ENCODE results near the gene JMJD7. TPM values are rescaled to one million over a fixed set of nuclear protein-coding genes. Genes with fewer than 3 reads are reported as not detected.
"Not testable (repeated sequence)": the region's sequence is repeated elsewhere in the genome, so short reads cannot be mapped to it uniquely, and the experiment has no call there.

The JMJD7 gene
- total and polyA plus RNA-seq, 12 donors = 4.0 to 20.6 (median 12.7) TPM

DNA sequence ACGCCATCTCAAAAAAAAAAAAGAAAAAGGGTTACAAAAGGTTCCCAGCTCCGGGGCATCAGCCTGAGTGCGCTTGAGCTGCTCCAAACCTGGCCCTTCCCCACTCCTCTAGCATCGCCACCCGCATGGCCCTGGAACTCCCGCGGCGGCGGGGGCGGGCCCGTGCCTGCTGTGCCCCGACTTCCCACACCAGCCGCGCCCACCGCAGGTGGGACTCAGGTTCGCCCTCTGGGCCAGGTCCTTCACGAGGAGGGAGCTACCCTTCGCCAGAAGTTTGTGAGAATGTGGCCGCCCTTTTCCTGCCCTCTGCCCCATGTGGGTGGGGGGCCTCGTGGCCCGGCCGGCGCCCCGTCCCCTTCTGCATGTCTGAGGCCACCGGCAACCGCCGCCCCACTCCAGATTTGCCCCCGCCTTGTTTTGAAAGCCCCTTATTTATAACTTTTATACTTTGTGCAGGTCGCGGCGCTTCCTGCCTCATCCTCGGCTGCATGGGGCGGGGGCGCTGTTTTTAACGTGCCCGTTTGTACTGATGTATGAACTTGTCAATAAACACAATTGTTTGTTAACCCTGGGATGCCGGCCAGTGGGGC, 507 bp upstream of the JMJD7 start:
- Histone ChIP-seq H3K27ac (no peak overlapping the region), H3K36me3 (replicated peaks in 1 of 2) (peaks cover 0 to 29% of the 10 kb centered on the region in 2 donors), H3K4me1 (replicated peaks in 1 of 2) (peaks cover 7 to 13% of the 10 kb centered on the region in 2 donors), H3K4me3 (peak overlapping the region in 2 of 4 donors; percentile 75 to 83), H3K27me3 (no peaks in the 10 kb centered on the region), H3K9me3 (replicated peaks in 1 of 3) (no peaks in the 10 kb centered on the region)
- DNase-seq = peak in 4 of 7 donors; percentile 23 to 46 (median 40)
- 3 to 5% (median 4%) methylated on average over 26 to 37 of the region's 37 CpGs for WGBS, 4 donors
- TF ChIP-seq, protein P1, sequence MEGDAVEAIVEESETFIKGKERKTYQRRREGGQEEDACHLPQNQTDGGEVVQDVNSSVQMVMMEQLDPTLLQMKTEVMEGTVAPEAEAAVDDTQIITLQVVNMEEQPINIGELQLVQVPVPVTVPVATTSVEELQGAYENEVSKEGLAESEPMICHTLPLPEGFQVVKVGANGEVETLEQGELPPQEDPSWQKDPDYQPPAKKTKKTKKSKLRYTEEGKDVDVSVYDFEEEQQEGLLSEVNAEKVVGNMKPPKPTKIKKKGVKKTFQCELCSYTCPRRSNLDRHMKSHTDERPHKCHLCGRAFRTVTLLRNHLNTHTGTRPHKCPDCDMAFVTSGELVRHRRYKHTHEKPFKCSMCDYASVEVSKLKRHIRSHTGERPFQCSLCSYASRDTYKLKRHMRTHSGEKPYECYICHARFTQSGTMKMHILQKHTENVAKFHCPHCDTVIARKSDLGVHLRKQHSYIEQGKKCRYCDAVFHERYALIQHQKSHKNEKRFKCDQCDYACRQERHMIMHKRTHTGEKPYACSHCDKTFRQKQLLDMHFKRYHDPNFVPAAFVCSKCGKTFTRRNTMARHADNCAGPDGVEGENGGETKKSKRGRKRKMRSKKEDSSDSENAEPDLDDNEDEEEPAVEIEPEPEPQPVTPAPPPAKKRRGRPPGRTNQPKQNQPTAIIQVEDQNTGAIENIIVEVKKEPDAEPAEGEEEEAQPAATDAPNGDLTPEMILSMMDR (IDR thresholded peaks at IDR 0.05) = no peak
- TF ChIP-seq POLR2A (IDR thresholded peaks at IDR 0.05) = no peak
- intact Hi-C loops (cut with DNase I) = no loop called here

DNA sequence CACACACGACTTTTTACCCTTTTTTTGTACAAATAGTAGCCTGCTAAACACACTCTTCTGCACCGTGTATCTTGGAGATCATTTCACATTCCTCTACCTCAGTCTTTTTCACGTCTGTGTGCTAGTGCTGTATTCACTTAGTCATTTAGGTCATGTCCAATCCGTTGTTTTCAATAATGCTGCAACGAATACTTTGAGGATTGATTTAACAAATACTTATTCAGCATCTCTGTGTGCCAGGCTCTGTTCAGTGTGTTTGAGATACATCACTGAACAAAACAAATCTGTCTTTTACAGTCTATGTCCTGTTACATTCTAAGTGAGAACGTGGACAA, 882 bp downstream of the JMJD7 start:
- no peak for DNase-seq
- H3K27me3 ChIP-seq = no peaks in the 10 kb centered on the region
- peaks cover 7 to 13% of the 10 kb centered on the region in 2 donors for H3K4me1 ChIP-seq (replicated peaks in 1 of 2)
- peak overlapping the region in 2 of 5 donors; percentile 12 to 84 for H3K27ac ChIP-seq
- no peaks in the 10 kb centered on the region for H3K9me3 ChIP-seq (replicated peaks in 1 of 3)
- intact Hi-C loops (cut with DNase I) = no loop called here
- peak overlapping the region in 2 of 4 donors; percentile 75 to 83 for H3K4me3 ChIP-seq
- peaks cover 0 to 15% of the 10 kb centered on the region in 2 donors for H3K36me3 ChIP-seq (replicated peaks in 1 of 2)
- 14 to 19% (median 16%) methylated on average over 6 of the region's 6 CpGs for WGBS, 4 donors
- TF ChIP-seq POLR2A (IDR thresholded peaks at IDR 0.05) = peak in 1 of 2 donors; percentile 7
- TF ChIP-seq, protein P1 (IDR thresholded peaks at IDR 0.05) = no peak

DNA sequence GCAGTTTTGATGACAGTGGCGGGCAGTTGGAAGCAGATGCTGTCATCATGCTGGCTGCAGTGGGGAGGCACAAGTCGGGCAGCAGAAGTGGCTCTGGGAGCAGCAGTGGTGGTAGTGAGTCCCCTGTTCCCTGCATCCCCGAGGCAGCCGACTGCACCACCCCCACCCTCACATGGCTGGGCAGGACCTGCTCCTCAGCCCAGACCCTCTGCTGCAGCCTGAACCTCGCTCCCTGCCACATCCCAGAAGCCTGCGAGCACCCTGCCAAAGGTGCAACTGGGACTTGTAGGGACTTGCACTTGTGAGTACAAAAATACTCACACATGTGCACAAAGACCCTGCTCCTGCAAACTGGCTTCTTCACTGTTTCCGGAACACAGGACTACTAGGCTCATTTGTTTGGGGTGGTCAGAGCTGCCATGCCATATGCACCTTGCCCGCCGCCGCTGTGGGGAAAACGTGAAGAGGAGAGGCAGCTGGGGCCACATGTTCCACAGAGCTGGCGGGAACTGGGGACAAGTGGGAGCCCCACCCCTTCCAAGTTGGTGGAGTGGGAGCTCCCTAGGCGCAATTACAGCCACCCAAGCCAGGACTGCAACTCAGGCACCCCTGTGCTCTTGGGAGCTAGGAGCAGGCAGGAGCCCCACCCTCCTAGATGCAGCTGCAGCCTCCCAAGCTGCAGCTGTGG, 2.2 kb downstream of the JMJD7 start:
- no peak overlapping the region for H3K4me3 ChIP-seq
- H3K4me1 ChIP-seq (replicated peaks in 1 of 2) = peaks cover 7 to 13% of the 10 kb centered on the region in 2 donors
- intact Hi-C loops (cut with DNase I) = loop anchor here in 1 of 2 donors (5.0 kb wide), 1 partner anchor 62 kb away; the partner anchor contains the start of gene SPTBN5
- H3K27ac ChIP-seq = no peak overlapping the region
- DNase-seq = peak in 1 of 7 donors; percentile 47
- TF ChIP-seq POLR2A (IDR thresholded peaks at IDR 0.05) = no peak
- TF ChIP-seq, protein P1 (IDR thresholded peaks at IDR 0.05) = no peak
- 93 to 96% (median 95%) methylated on average over 7 to 13 of the region's 13 CpGs for WGBS, 4 donors
- no peaks in the 10 kb centered on the region for H3K27me3 ChIP-seq
- H3K9me3 ChIP-seq (replicated peaks in 1 of 3) = no peaks in the 10 kb centered on the region
- H3K36me3 ChIP-seq (replicated peaks in 1 of 2) = peaks cover 0 to 4% of the 10 kb centered on the region in 2 donors

DNA sequence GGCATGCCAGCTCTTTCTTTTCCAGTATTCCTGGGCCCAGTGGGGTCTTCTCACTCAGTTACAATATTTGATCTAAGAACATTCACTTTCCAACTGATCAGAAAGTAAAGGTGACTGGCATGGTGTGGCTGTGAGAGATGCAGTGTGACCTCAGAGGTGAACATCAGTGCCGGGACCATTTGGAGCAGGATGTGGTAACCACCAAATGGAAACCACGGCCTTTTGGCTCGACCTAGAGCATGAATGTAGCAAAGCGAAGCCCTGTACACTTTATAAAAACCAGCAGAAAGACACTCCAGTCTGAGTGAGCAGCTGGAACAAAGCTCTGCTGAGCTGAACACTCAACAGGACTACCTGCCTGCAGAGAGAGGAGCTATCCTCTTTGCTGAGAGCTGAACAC, 3.4 kb downstream of the JMJD7 start:
- H3K4me1 ChIP-seq (replicated peaks in 1 of 2) = peaks cover 7 to 13% of the 10 kb centered on the region in 2 donors
- H3K36me3 ChIP-seq (replicated peaks in 1 of 2); H3K27ac ChIP-seq; H3K27me3 ChIP-seq; DNase-seq; H3K9me3 ChIP-seq (replicated peaks in 1 of 3); H3K4me3 ChIP-seq: not testable (repeated sequence)
- 77 to 90% (median 84%) methylated on average over 4 of the region's 4 CpGs for WGBS, 4 donors
- intact Hi-C loops (cut with DNase I) = loop anchor here in 1 of 2 donors (5.0 kb wide), 1 partner anchor 61 kb away; the partner anchor contains the start of gene SPTBN5
